Activated CD8-positive, alpha-beta memory T cell treated with anti-CD3 and anti-CD28 coated beads for 24 hours (primary cell): ENCODE measurements around the gene IGF2.

Experiments used
- DNase-seq: peaks from one replicate; pipeline ENCODE4 v3.0.0-alpha.2; 2020

Gene IGF2

GRCh38 chr11:2122222-2122906 is 16.8 kb downstream of the IGF2 start:
- no peak for DNase-seq

- DNase-seq: no peak
Measured at GRCh38 chr11:2121227-2122130, 17.7 kb downstream of the IGF2 start.

- DNase-seq: no peak
Measured at GRCh38 chr11:2120359-2121100, 18.7 kb downstream of the IGF2 start.

- DNase-seq: no peak
Measured at GRCh38 chr11:2118677-2119076, 20.5 kb downstream of the IGF2 start.

- DNase-seq: no peak
Measured at GRCh38 chr11:2116680-2117079, 22.5 kb downstream of the IGF2 start.

- no peak for DNase-seq
Measured at GRCh38 chr11:2115308-2115707, 23.9 kb downstream of the IGF2 start.

GRCh38 chr11:2114430-2115241 is 24.6 kb downstream of the IGF2 start:
- DNase-seq: no peak

GRCh38 chr11:2113776-2114175 is 25.4 kb downstream of the IGF2 start:
- DNase-seq: no peak

GRCh38 chr11:2110521-2110920 is 28.7 kb downstream of the IGF2 start:
- no peak for DNase-seq

GRCh38 chr11:2109541-2110019 is 29.6 kb downstream of the IGF2 start:
- DNase-seq: no peak

- no peak for DNase-seq
Measured at GRCh38 chr11:2108675-2109491, 30.3 kb downstream of the IGF2 start.

- no peak for DNase-seq
Measured at GRCh38 chr11:2107941-2108630, 31.1 kb downstream of the IGF2 start.

- no peak for DNase-seq
Measured at GRCh38 chr11:2107521-2107920, 31.7 kb downstream of the IGF2 start.

- no peak for DNase-seq
Measured at GRCh38 chr11:2106583-2107209, 32.5 kb downstream of the IGF2 start.

GRCh38 chr11:2105511-2105910 is 33.7 kb downstream of the IGF2 start:
- DNase-seq: no peak

GRCh38 chr11:2104524-2105440 is 34.4 kb downstream of the IGF2 start:
- no peak for DNase-seq

GRCh38 chr11:2103668-2104523 is 35.3 kb downstream of the IGF2 start:
- DNase-seq: no peak

- no peak for DNase-seq
Measured at GRCh38 chr11:2102883-2103213, 36.3 kb downstream of the IGF2 start.
